Suprapubic skin (tissue), 4 donors: ENCODE measurements around the gene POLR3C.

Experiments
- CTCF ChIP-seq, 2 donors: fragments of 200-600 bp in 1 of 2; fragments of 450-650 bp in 1 of 2; sonication (generic) in 1 of 2; IDR thresholded peaks; one replicate each; pipeline ENCODE4 v1.5.1; 2016 to 2019; ENCODE audit warnings: antibody characterized with exemption in 2 of 2, mild to moderate bottlenecking in 1 of 2, moderate library complexity in 1 of 2
- POLR2A ChIP-seq, 2 donors: fragments of 450-650 bp; IDR thresholded peaks; one replicate each; pipeline ENCODE4 v1.6.1; 2017; ENCODE audit warnings: antibody characterized with exemption in 2 of 2, mild to moderate bottlenecking in 2 of 2, moderate library complexity in 2 of 2
- POLR2AphosphoS5 ChIP-seq, 3 donors: sonication (generic); formaldehyde crosslinking; IDR thresholded peaks; one replicate each; pipeline ENCODE4 v1.6.1; 2017; ENCODE audit warnings: antibody characterized with exemption in 3 of 3

GRCh38 chr1:145837656-145838055, 13.7 kb downstream of the POLR3C start:
- no peak for TF ChIP-seq CTCF (IDR thresholded peaks at IDR 0.05)
- TF ChIP-seq POLR2AphosphoS5 (IDR thresholded peaks at IDR 0.05): no peak
- TF ChIP-seq POLR2A (IDR thresholded peaks at IDR 0.05): no peak
